NB4 (cell line): Measurements from ENCODE around the gene DOK7.

Experiments
- POLR2A ChIP-seq: IDR thresholded peaks from 2 replicates; pipeline ENCODE4 v1.6.1; 2011; ENCODE audit warnings: mild to moderate bottlenecking; ENCODE audit not compliant: insufficient read length; ENCODE audit errors: extremely low read depth
- TF ChIP-seq, protein P1 (sequence below): IDR thresholded peaks from one replicate; pipeline ENCODE4 v1.5.1; 2012; ENCODE audit warnings: low read depth, low read length

DNA sequence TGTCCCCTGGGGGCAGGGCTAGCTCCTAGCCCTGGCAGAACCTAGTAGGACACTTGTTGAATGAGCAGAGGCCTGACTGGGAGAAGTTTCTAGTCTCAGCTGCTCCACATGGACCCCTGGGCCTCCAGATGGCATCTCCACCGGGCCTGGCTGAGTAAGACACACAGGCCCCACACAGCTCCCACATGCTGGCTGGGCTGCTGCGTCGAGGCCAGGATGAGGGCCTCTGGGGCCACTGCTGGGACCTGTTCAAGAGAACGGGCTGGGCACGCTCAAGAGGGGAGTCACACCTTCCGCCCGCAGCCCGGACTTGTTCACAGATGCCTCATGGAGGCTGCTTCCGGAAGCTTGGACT is 25.5 kb upstream of the DOK7 start:
- TF ChIP-seq, protein P1, sequence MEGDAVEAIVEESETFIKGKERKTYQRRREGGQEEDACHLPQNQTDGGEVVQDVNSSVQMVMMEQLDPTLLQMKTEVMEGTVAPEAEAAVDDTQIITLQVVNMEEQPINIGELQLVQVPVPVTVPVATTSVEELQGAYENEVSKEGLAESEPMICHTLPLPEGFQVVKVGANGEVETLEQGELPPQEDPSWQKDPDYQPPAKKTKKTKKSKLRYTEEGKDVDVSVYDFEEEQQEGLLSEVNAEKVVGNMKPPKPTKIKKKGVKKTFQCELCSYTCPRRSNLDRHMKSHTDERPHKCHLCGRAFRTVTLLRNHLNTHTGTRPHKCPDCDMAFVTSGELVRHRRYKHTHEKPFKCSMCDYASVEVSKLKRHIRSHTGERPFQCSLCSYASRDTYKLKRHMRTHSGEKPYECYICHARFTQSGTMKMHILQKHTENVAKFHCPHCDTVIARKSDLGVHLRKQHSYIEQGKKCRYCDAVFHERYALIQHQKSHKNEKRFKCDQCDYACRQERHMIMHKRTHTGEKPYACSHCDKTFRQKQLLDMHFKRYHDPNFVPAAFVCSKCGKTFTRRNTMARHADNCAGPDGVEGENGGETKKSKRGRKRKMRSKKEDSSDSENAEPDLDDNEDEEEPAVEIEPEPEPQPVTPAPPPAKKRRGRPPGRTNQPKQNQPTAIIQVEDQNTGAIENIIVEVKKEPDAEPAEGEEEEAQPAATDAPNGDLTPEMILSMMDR, result no peak
- TF ChIP-seq POLR2A, result no peak
